Measurements from ENCODE around the gene RNF103.

RNF103 gene

GRCh38 chr2:86628091-86628522 lies 4.4 kb upstream of the RNF103 start:
- peak; percentile 20 for DNase-seq (ENCODE audit: low read depth)
- H3K4me3 ChIP-seq (ENCODE audit: control insufficient read depth, low read depth, low read length): no peak overlapping the region
- TF ChIP-seq CTCF (conservative IDR thresholded peaks at IDR 0.05; ENCODE audit: control insufficient read depth, insufficient read depth, low read depth, low read length): no peak

DNA sequence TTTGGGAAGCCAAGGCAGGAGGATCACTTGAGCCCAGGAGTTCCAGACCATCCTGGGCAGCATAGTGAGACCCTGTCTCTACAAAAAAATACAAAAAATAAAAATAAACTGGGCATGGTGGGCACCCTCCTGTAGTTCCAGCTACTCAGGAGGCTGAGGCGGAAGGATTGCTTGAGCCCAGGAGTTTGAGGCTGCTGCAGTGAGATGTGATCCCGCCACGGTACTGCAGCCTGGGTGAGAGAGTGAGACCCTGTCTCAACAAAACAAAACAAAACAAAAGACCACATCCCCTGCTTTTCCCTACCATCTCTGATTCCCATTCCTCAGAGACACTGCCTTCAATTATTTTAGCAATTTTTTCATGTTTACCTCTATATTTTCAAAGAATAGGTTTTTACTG lies 3.9 kb upstream of the RNF103 start:
- no peak for DNase-seq (ENCODE audit: low read depth)
- no peak overlapping the region for H3K4me3 ChIP-seq (ENCODE audit: control insufficient read depth, low read depth, low read length)
- TF ChIP-seq CTCF (conservative IDR thresholded peaks at IDR 0.05; ENCODE audit: control insufficient read depth, insufficient read depth, low read depth, low read length): no peak

DNA sequence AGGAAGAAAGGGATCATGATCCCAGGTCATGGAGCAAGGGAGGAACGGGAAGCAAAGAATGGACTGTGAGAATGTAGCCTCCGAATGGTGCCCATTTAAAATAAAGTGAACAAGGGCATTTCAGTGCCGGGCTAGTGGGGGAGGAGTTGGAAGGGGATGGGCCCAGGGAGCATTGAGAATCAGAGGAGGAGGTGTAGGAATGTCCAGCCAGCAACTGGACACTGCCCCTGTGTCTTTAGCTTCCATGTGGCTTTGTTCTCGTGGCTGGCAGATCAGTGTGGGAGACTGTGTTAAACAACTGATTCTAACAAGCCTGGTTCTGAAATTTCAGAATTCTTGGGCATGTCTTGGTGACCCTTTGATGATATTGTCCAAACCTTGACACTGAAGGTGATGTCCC lies 1.4 kb upstream of the RNF103 start:
- no peak for TF ChIP-seq CTCF (conservative IDR thresholded peaks at IDR 0.05; ENCODE audit: control insufficient read depth, insufficient read depth, low read depth, low read length)
- no peak for DNase-seq (ENCODE audit: low read depth)
- no peak overlapping the region for H3K4me3 ChIP-seq (ENCODE audit: control insufficient read depth, low read depth, low read length)

- TF ChIP-seq CTCF (conservative IDR thresholded peaks at IDR 0.05; ENCODE audit: control insufficient read depth, insufficient read depth, low read depth, low read length): no peak
- H3K4me3 ChIP-seq (ENCODE audit: control insufficient read depth, low read depth, low read length): peak overlapping the region; percentile 44
- DNase-seq (ENCODE audit: low read depth): no peak
Observed at GRCh38 chr2:86624267-86624547, 542 bp upstream of the RNF103 start.

DNA sequence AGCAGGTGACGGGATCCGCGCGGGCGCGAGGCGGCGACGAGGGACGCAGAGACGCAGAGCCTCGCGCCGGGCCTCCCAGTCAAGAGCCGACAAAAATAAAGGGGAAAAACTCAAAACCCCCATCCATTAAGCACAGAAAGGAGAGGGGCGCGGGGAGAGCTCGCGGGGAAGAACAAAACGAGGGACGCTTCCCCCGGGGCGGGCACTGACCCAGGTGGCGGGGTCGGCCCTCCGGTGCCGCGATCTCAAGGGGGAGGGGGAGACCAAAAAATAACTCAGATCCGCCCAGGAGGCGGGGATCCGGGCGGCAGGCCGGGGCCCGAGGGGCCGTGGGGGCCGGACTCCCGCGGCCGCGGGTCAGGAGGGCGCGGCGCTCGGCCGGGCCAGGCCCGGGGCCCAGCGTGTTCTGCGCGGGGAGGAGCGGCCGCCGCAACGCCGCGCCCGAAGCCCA lies 597 bp downstream of the RNF103 start:
- no peak for DNase-seq (ENCODE audit: low read depth)
- TF ChIP-seq CTCF (conservative IDR thresholded peaks at IDR 0.05; ENCODE audit: control insufficient read depth, insufficient read depth, low read depth, low read length): no peak
- peak overlapping the region; percentile 83 for H3K4me3 ChIP-seq (ENCODE audit: control insufficient read depth, low read depth, low read length)

GRCh38 chr2:86622519-86623042 lies 1.1 kb downstream of the RNF103 start:
- no peak for TF ChIP-seq CTCF (conservative IDR thresholded peaks at IDR 0.05; ENCODE audit: control insufficient read depth, insufficient read depth, low read depth, low read length)
- H3K4me3 ChIP-seq (ENCODE audit: control insufficient read depth, low read depth, low read length): peak overlapping the region; percentile 83
- DNase-seq (ENCODE audit: low read depth): peak; percentile 24

All from fibroblast of mammary gland (primary cell).